ENCODE results near the gene CDH4.
"Not testable (repeated sequence)": the region's sequence is repeated elsewhere in the genome, so short reads cannot be mapped to it uniquely, and the experiment has no call there.

Gene CDH4

DNA sequence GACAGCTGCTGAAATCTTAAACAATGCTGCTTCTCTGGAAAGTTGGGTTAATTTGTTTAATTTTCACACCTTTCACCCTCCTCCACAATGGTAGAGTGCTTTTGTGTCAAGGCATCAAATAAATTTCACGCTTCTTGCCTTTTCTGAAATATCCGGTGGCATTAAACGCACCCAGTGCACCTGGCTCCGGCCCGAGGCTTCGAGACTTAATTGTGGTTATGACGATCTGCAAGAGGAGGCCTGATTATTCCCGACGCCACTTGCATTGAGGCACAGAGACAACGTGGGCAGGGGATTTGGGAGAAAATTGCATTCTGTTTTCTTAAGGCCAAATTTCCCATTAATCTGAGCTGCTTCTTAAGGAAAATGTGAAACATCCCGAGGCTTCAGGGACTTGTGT is 152.2 kb downstream of the CDH4 start:
- in situ Hi-C loops (cut with HindIII; ENCODE audit: low pct_unique_long_range_greater_than_20kb, low sequenced_read_pairs), result no loop called here
- TF ChIP-seq JUND (IDR thresholded peaks at IDR 0.05; ENCODE audit: low read depth), result no peak

DNA sequence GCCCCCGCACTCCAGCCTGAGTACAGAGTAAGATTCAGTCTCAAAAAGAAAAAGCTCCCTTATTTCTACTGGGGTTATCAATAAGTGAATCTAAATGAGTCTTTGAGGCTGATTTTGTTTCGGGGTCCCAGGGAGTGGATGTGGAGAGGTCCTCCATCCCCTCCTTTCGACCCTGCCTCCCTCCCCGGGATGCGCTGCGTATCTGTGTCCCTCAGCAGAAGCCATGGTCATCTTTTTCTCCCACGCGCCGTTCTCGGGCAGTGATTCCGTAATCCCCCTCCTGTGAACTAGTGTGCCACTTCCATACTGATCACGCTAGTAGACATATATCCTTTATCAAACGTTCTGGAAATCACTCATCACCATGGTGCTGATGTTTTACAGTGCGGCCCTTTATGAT is 152.9 kb downstream of the CDH4 start:
- in situ Hi-C loops (cut with HindIII; ENCODE audit: low pct_unique_long_range_greater_than_20kb, low sequenced_read_pairs), result no loop called here
- no peak for DNase-seq (ENCODE audit: low read depth in 1 of 2, low spot score in 1 of 2)
- TF ChIP-seq JUND (IDR thresholded peaks at IDR 0.05; ENCODE audit: low read depth), result no peak

More for the DNA sequence above, 152.2 kb downstream of the CDH4 start:
- no peak for DNase-seq (ENCODE audit: low read depth in 1 of 2, low spot score in 1 of 2)

DNA sequence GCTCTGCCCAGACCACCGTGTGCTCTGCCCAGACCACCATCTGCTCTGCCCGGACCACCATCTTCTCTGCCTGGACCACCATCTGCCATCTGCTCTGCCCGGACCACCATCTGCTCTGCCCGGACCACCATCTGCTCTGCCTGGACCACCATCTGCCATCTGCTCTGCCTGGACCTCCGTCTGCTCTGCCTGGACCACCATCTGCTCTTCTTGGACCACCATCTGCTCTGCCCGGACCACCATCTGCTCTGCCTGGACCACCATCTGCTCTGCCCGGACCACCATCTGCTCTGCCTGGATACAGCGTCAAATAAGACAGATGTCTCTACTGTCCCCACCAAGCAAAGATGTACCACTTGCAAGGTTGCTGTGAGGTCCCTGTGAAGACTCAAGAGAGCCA is 154.7 kb downstream of the CDH4 start:
- in situ Hi-C loops (cut with HindIII; ENCODE audit: low pct_unique_long_range_greater_than_20kb, low sequenced_read_pairs); DNase-seq (ENCODE audit: low read depth in 1 of 2, low spot score in 1 of 2): not testable (repeated sequence)

DNA sequence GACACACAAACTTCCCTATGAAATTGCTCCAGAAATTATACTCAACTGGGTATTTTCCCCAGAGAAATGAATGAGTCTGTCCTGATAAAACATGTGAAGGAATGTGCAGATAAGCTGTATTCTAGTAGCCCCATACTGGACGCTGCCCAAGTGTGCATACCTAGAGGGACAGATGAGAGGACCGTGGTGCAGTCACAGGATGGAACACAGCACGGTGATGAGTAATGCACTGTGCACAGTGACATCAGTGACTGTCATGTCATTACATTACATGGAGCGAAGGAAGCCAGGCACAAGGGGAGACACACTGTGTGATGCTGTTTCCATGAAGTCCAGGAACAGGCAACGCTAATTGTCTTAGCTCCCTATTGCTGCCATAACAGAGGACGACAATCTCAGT is 155.5 kb downstream of the CDH4 start:
- TF ChIP-seq JUND (IDR thresholded peaks at IDR 0.05; ENCODE audit: low read depth), result no peak
- in situ Hi-C loops (cut with HindIII; ENCODE audit: low pct_unique_long_range_greater_than_20kb, low sequenced_read_pairs), result no loop called here
- no peak for DNase-seq (ENCODE audit: low read depth in 1 of 2, low spot score in 1 of 2)

DNA sequence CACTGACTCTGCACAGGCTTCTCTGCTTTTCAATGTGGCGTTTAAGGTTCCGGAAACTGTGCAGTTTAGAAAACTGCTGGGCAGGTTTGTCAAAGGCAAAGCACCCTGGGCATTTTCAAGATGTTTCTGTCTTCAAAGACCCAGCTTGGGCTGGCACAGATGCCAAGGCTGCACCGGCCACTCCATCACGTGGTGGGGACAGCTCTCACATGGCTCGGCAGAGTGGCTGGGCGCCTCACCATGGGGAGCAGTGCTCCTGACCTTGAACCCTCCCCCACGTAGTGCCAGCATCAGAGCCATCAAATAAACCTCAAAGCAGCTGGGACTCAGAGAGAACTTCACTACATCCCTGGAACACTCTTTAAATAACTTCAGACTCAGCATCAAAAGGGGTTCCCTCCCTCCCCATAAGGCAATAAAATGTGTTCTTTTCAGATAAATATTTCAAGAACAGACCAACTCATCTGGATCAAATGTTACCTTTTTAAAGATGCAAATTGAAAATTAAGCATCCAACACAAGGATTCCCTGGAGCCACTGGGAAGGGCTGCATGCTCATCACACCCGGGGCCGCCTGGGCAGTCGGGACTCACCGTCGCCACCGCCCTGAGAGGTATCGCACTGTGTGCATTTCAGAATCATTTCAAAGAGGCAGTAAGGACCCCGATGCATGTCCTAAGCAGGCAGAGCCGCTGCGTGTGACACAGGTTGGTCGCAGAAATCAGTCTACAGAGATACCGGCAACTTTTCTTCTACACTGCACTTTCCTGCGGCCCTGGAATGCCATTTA is 157.1 kb downstream of the CDH4 start:
- no peak for DNase-seq (ENCODE audit: low read depth in 1 of 2, low spot score in 1 of 2)
- TF ChIP-seq JUND (IDR thresholded peaks at IDR 0.05; ENCODE audit: low read depth), result no peak
- in situ Hi-C loops (cut with HindIII; ENCODE audit: low pct_unique_long_range_greater_than_20kb, low sequenced_read_pairs), result no loop called here

DNA sequence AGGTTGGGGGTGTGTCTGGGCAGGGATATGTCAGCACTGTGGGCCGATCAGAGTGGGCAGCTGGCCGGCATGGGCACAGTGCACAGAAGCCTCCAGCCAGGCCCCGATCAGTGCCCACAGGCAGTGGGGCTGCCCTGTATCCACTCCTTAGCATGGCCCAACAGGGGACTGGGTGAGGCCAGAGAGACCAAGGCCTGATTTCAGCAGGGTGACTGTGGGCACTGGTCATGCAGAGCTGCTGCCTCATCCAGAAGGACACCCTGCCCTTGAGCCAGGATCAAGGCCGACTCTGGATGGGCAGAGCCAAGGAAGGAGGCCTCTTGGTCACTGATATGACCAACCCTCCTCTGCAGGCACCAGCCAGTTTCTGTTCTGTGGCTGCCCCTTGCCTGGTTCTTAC is 159.7 kb downstream of the CDH4 start:
- DNase-seq (ENCODE audit: low read depth in 1 of 2, low spot score in 1 of 2), result no peak
- in situ Hi-C loops (cut with HindIII; ENCODE audit: low pct_unique_long_range_greater_than_20kb, low sequenced_read_pairs), result no loop called here
- TF ChIP-seq JUND (IDR thresholded peaks at IDR 0.05; ENCODE audit: low read depth), result no peak

DNA sequence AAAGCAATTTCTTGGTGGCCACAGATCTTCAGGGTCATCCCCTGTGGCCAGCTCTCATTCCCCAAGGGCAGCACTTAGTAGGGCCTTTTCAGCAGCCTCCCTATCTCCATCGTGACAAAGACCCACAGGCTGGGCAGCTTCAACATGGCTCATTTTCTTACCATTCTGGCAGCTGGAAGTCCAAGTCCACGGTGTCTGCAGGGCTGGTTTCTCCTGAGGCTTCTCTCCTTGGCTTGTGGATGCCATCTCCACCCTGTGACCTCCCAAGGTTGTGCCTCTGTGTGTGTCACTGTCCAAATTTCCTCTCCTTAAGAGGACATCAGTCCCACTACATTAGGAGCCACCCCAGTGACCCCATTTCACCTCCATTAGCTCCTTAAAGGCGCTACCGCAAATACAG is 161.7 kb downstream of the CDH4 start:
- DNase-seq (ENCODE audit: low read depth in 1 of 2, low spot score in 1 of 2), result no peak
- in situ Hi-C loops (cut with HindIII; ENCODE audit: low pct_unique_long_range_greater_than_20kb, low sequenced_read_pairs), result no loop called here
- TF ChIP-seq JUND (IDR thresholded peaks at IDR 0.05; ENCODE audit: low read depth), result no peak

DNA sequence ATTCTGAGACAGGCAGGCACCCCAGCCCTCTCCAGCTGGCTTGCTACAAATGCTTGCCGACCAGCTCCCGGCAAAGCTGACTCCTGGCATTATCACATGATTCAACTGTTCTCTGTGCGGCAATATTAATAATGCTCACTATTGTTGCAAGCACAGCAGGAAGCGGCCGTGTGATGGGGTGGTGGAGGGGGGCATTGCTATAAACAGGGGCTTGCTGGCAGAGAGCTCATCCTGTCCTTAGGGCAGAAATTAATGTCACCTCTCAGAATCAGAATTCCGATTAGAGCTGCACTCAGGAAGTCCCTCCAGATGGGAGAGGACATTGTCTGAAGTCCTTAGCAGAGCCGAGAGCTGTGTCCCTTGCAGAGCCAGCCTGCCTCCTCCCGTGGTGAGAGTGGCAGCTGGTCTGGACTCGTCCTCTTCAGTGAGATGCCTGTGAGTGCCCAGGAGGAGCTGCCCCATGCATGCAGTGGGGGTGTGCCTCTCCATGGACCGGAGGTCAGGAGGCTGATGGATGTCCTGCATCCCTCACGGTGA is 162.5 kb downstream of the CDH4 start:
- no peak for DNase-seq (ENCODE audit: low read depth in 1 of 2, low spot score in 1 of 2)
- no peak for TF ChIP-seq JUND (IDR thresholded peaks at IDR 0.05; ENCODE audit: low read depth)
- in situ Hi-C loops (cut with HindIII; ENCODE audit: low pct_unique_long_range_greater_than_20kb, low sequenced_read_pairs), result no loop called here

DNA sequence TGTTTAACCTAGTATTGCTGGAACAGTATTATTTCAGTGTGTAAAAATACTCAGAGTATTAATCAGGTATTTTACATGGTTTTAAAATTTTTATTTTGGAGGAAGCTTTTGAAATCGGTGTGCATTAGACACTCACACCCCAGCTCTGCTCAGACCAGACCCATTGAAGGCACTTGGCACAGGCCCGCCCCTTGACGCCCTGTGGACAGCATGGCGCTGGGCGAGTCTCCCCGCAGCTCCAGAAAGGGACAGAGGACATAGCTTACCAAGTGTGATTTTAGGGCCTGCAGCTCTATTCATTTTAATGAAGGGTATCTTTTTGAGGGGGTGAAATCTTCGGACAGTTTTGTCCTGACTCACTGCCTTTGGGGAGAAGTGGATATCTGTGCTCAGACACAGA is 164.5 kb downstream of the CDH4 start:
- DNase-seq (ENCODE audit: low read depth in 1 of 2, low spot score in 1 of 2), result no peak
- in situ Hi-C loops (cut with HindIII; ENCODE audit: low pct_unique_long_range_greater_than_20kb, low sequenced_read_pairs), result no loop called here
- no peak for TF ChIP-seq JUND (IDR thresholded peaks at IDR 0.05; ENCODE audit: low read depth)

DNA sequence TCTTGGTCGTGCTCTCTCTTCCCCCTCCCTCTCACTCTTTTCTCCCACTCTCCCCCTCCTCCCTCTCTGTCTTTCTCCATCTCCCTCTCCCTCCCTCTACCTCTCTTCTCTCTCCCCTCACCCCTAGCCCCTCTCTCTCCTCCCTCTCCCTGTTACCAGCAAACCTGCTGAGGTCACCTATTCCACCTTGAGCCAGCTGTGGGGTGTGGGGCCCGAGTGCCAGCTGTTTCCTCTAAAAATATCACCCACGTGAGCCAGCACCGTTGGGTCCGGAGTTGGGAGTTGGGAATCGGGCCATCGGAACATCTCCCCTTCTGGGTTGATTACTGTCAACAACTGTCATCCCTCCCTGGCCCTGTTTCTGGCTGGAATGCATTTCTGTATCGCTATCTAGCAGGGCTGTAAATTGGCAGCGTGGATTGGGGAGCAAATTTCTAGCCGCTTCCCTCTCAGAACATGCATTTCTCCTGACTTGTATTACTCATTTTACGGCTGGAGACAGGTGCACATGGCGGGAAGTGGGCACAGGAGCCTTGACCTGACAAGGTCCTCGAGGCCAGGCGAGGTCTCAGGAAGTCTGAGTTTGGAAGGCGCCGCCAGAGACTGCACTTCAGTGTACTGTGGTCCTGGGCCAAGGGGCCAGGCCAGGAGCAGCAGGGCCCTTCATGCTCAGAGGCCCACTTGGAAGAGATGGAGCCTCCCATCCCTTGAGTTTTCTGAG is 165.3 kb downstream of the CDH4 start:
- no peak for DNase-seq (ENCODE audit: low read depth in 1 of 2, low spot score in 1 of 2)
- in situ Hi-C loops (cut with HindIII; ENCODE audit: low pct_unique_long_range_greater_than_20kb, low sequenced_read_pairs), result no loop called here
- no peak for TF ChIP-seq JUND (IDR thresholded peaks at IDR 0.05; ENCODE audit: low read depth)

DNA sequence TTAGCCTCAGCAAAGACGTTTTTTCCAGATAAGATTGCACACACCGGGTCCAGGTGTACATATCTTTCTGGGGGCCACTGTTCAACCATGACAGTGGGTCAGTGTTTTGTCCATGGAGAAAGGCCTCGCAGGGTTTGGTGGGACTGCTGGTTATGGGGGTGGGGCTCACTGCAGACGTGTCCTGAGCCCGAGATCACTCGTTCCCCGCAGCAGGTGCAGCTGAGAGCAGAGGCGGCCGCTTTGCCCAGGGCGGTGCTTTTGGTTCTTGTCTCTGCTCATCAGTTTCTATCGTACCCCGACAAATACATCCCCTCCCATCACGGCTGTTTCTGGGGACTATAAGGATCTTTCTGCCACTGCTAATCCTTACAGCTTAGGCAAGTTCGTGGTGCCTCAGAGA is 166.9 kb downstream of the CDH4 start:
- in situ Hi-C loops (cut with HindIII; ENCODE audit: low pct_unique_long_range_greater_than_20kb, low sequenced_read_pairs), result no loop called here
- no peak for DNase-seq (ENCODE audit: low read depth in 1 of 2, low spot score in 1 of 2)
- TF ChIP-seq JUND (IDR thresholded peaks at IDR 0.05; ENCODE audit: low read depth), result no peak

DNA sequence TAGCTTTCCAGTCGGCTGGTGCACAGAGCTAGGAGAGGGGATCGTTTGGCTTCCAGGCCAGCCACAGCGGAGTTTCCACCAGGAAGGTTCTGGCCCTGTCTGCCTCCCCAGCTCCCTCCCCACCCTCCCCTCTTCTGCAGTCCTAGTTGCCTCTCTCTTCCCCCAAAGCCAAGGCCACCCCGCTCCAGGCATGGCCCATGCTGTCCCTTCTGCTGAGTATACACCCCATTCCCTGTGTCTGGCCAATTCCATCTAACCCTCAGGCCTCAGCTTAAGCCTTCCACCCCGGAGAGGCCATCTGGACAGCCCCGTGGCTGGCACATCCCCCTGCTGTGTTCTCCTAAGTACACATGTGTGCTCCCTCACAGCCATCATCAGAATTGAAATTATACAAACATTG is 167.4 kb downstream of the CDH4 start:
- in situ Hi-C loops (cut with HindIII; ENCODE audit: low pct_unique_long_range_greater_than_20kb, low sequenced_read_pairs), result no loop called here
- no peak for DNase-seq (ENCODE audit: low read depth in 1 of 2, low spot score in 1 of 2)
- TF ChIP-seq JUND (IDR thresholded peaks at IDR 0.05; ENCODE audit: low read depth), result no peak

DNA sequence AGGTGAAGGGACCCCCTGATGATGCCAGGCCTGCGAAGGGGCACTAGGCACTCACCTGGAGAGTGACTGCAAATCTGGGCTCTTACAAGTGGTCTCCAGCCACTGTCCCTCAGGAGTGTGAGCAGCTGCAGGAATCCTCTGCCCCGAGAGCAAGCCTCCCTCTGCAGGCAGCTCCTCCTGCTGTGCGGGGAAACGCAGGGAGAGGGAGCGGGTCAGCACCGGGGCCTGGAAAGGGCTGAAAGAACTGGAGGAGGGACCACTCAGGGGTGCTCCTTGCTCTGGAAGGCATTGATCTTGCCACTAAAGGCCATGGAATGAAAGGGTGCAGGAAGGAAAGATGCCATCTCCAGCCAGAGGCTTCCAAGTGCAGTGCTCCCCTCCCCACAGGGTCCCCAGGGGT is 168.0 kb downstream of the CDH4 start:
- in situ Hi-C loops (cut with HindIII; ENCODE audit: low pct_unique_long_range_greater_than_20kb, low sequenced_read_pairs), result no loop called here
- TF ChIP-seq JUND (IDR thresholded peaks at IDR 0.05; ENCODE audit: low read depth), result no peak
- no peak for DNase-seq (ENCODE audit: low read depth in 1 of 2, low spot score in 1 of 2)

Measured in T47D (cell line).